HepG2 (cell line): ENCODE measurements around the gene FGF21. TPM values are rescaled to one million over a fixed set of nuclear protein-coding genes. Genes with fewer than 3 reads are reported as not detected.

ENCODE experiments used
- CBFB ChIP-seq: sonication (generic); formaldehyde crosslinking; IDR thresholded peaks from 2 replicates; pipeline ENCODE4 v1.4.0; 2020; ENCODE audit warnings: missing genetic modification reagents
- CBX2 ChIP-seq, 2 experiments: fragments of 200-600 bp in 1 of 2; sonication (generic); formaldehyde crosslinking in 1 of 2; IDR thresholded peaks; 2 replicates each; pipeline versions ENCODE4 v1.7.0 to v1.8.1; 2018 to 2022; ENCODE audit warnings: low read depth in 2 of 2, low read length in 1 of 2, mild to moderate bottlenecking in 1 of 2, missing genetic modification reagents in 1 of 2
- MBD4 ChIP-seq: IDR thresholded peaks from 2 replicates; pipeline ENCODE4 v1.6.1; 2012; ENCODE audit warnings: low read length, inconsistent platforms, borderline replicate concordance
- MIXL1 ChIP-seq: IDR thresholded peaks from 2 replicates; pipeline ENCODE4 v1.6.1; 2016
- PITX1 ChIP-seq: sonication (generic); formaldehyde crosslinking; IDR thresholded peaks from 2 replicates; pipeline ENCODE4 v1.5.1; 2020; ENCODE audit warnings: mild to moderate bottlenecking, missing genetic modification reagents
- SMYD3 ChIP-seq: sonication (generic); formaldehyde crosslinking; IDR thresholded peaks from 2 replicates; pipeline ENCODE4 v1.8.1; 2023; ENCODE audit warnings: mild to moderate bottlenecking, missing genetic modification reagents
- XBP1 ChIP-seq: sonication (generic); formaldehyde crosslinking; IDR thresholded peaks from 2 replicates; pipeline ENCODE4 v1.5.0; 2020; ENCODE audit warnings: missing genetic modification reagents
- ZBTB40 ChIP-seq, 2 experiments: fragments of 450-650 bp in 1 of 2; sonication (generic) in 1 of 2; formaldehyde crosslinking in 1 of 2; IDR thresholded peaks; 2 replicates each; pipeline versions ENCODE4 v1.6.1 to v1.8.0; 2016 to 2022; ENCODE audit warnings: antibody characterized with exemption in 1 of 2, mild to moderate bottlenecking in 1 of 2, missing genetic modification reagents in 1 of 2
- ZNF678 ChIP-seq: sonication (generic); formaldehyde crosslinking; IDR thresholded peaks from 2 replicates; pipeline ENCODE4 v1.4.0; 2020; ENCODE audit warnings: mild to moderate bottlenecking, missing genetic modification reagents
- ZNF784 ChIP-seq: sonication (generic); formaldehyde crosslinking; IDR thresholded peaks from 2 replicates; pipeline ENCODE4 v1.5.1; 2020; ENCODE audit warnings: missing genetic modification reagents, mild to moderate bottlenecking, borderline replicate concordance
- polyA plus RNA-seq, 8 experiments: library from polyadenylated mRNA; depleted of rRNA in 3 of 8; stranded (reverse) in 7 of 8; unstranded in 1 of 8; fragments of >200 nt; fragmentation: Illumina TruSeq in 4 of 8; extraction: Trizol in 4 of 8; gene quantifications; 2 replicates each; pipeline versions ENCODE4 v1.2.1 to v1.2.3, GENCODE V29; 2011 to 2016; ENCODE audit warnings: low read depth in 4 of 8, missing spikeins in 1 of 8, mixed read lengths in 1 of 8; ENCODE audit not compliant: insufficient read depth in 1 of 8
- total RNA-seq, 5 experiments: library from RNA; depleted of rRNA; stranded (reverse); fragments of >200 nt; fragmentation: Illumina TruSeq; extraction: Trizol; gene quantifications; 2 replicates each; pipeline ENCODE4 v1.2.3, GENCODE V29; 2016; ENCODE audit warnings: low read depth in 1 of 5
- TF ChIP-seq, protein P1 (sequence below), 2 experiments: sonication (generic) in 1 of 2; formaldehyde crosslinking in 1 of 2; IDR thresholded peaks; 2 replicates each; pipeline versions ENCODE4 v1.6.1 to v1.9.0; 2014 to 2022; ENCODE audit warnings: antibody characterized with exemption in 1 of 2, borderline replicate concordance in 1 of 2, inconsistent platforms in 1 of 2, low read depth in 1 of 2, missing genetic modification reagents in 1 of 2

The FGF21 gene
- total and polyA plus RNA-seq, 2 of the 13 experiments (the other 11 are each of a cell fraction or from before 2014, with no cell fraction given) = 0.17 TPM; not detected in 1

- TF ChIP-seq CBFB (no peak), MIXL1 (CRISPR knock-in tag) (no peak), SMYD3 (CRISPR knock-in tag) (no peak), ZNF678 (peak; percentile 39; the same call in 1 of the 2 replicates), ZNF784 (CRISPR knock-in tag) (peak; percentile 63; the same call in 1 of the 2 replicates), CBX2 (IDR thresholded peaks at IDR 0.05; ENCODE audit: low read depth, low read length) (no peak), CBX2 (CRISPR knock-in tag; IDR thresholded peaks at IDR 0.05; ENCODE audit: low read depth) (no peak), MBD4 (no peak), ZBTB40 (IDR thresholded peaks at IDR 0.05) (no peak), ZBTB40 (CRISPR knock-in tag; IDR thresholded peaks at IDR 0.05) (peak; percentile 39; the same call in 1 of the 2 replicates), PITX1 (CRISPR knock-in tag) (peak; percentile 28; the same call in 1 of the 2 replicates), XBP1 (CRISPR knock-in tag) (no peak)
- TF ChIP-seq, protein P1, sequence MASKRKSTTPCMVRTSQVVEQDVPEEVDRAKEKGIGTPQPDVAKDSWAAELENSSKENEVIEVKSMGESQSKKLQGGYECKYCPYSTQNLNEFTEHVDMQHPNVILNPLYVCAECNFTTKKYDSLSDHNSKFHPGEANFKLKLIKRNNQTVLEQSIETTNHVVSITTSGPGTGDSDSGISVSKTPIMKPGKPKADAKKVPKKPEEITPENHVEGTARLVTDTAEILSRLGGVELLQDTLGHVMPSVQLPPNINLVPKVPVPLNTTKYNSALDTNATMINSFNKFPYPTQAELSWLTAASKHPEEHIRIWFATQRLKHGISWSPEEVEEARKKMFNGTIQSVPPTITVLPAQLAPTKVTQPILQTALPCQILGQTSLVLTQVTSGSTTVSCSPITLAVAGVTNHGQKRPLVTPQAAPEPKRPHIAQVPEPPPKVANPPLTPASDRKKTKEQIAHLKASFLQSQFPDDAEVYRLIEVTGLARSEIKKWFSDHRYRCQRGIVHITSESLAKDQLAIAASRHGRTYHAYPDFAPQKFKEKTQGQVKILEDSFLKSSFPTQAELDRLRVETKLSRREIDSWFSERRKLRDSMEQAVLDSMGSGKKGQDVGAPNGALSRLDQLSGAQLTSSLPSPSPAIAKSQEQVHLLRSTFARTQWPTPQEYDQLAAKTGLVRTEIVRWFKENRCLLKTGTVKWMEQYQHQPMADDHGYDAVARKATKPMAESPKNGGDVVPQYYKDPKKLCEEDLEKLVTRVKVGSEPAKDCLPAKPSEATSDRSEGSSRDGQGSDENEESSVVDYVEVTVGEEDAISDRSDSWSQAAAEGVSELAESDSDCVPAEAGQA (IDR thresholded peaks at IDR 0.05; ENCODE audit: low read depth) = no peak
- TF ChIP-seq, protein P1 (CRISPR knock-in tag; IDR thresholded peaks at IDR 0.05; ENCODE audit: borderline replicate concordance) = peak; percentile 92
Observed at GRCh38 chr19:48738557-48739403, 16.5 kb upstream of the FGF21 start (continued).
